Subcutaneous adipose tissue (tissue), 4 donors: ENCODE data around the gene FRYL. TPM values are rescaled to one million over a fixed set of nuclear protein-coding genes. Genes with fewer than 3 reads are reported as not detected.

Experiments
- CTCF ChIP-seq: fragments of 450-650 bp; IDR thresholded peaks from one replicate; pipeline ENCODE4 v1.5.1; 2016; ENCODE audit warnings: low read depth, mild to moderate bottlenecking, control low read depth, antibody characterized with exemption, moderate library complexity
- total RNA-seq, 4 donors: library from RNA; depleted of rRNA; stranded (reverse); fragments of >200 nt; gene quantifications; one replicate each; pipeline ENCODE4 v1.1.0, GENCODE V29; 2016

FRYL gene
- total RNA-seq, 4 donors from 2014 or later: 69.1 to 140 (median 90.0) TPM

DNA sequence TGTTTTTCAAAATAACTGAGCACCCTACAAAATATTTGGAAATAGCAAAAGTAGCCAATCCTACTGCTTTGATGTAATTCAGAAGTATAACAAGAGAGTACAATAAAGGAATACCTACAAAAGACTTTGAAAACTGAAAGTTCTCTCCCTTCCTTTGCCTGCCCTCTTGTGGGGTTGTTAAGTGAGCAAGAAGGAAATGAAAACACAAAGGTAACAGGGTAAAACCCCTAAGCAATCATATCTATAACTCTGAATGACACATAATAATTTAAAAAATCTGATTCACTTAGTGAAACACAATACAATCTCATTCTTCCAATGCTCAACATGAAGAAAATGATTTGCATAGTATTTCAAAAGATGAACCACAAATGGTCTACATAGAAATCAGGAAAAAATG is 98.2 kb downstream of the FRYL start:
- no peak for TF ChIP-seq CTCF

- no peak for TF ChIP-seq CTCF
Measured at GRCh38 chr4:48680848-48681568, 99.1 kb downstream of the FRYL start.

- TF ChIP-seq CTCF: no peak
Measured at GRCh38 chr4:48673537-48673936, 106.5 kb downstream of the FRYL start.

GRCh38 chr4:48670587-48670986 is 109.5 kb downstream of the FRYL start:
- no peak for TF ChIP-seq CTCF

DNA sequence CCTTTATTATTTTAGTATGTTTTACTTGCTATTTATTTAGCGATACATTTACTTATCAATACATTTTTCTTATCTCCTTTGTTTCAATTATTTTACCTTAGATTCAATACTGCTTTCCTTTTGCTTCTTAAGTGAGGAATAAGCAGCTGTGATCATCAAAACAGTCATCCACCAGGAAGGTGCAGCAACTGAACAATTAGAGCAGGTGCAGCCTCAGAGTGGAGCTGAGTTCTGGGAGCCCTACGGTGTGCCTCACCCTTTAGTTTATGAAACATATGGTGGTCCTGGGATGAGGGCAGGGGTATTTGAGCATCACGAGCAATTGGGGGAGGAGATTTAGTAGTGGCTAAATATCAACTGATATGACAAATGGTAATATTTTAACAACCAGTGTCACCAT is 111.0 kb downstream of the FRYL start:
- no peak for TF ChIP-seq CTCF

DNA sequence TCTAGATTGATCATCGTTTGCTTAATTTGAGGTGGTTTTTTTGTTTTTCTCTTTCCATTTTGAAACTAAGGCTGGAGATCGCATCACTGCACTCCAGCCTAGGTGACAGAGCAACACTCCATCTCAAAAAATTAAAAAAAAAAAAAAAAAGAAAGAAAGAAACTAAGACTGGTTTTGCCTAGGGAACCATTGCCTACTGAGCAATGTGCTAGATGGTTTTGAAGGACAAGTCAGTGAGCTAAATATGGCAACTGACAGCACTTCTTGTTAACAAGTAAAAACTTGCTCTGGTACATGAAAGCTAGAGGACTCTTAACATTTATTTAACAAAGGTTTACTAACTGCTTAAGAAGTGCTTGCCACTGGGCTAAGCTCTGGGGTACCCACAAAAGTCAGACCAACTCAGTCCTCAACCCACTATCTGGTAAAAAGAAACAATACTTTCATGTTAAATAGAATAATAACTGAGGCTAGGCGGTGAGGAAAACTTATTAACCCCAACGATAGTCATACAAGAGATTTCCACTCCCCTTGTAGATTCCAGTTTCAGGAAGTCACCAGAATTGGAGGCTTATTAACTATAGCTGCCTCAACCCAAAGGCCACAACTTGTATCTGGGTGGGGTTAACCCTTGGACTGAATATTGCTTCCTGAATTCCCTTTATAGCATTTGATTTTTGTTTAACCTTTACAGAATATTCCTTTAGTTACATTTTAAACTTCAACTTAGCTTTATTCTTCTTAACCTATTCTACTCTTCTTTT is 111.6 kb downstream of the FRYL start:
- no peak for TF ChIP-seq CTCF

DNA sequence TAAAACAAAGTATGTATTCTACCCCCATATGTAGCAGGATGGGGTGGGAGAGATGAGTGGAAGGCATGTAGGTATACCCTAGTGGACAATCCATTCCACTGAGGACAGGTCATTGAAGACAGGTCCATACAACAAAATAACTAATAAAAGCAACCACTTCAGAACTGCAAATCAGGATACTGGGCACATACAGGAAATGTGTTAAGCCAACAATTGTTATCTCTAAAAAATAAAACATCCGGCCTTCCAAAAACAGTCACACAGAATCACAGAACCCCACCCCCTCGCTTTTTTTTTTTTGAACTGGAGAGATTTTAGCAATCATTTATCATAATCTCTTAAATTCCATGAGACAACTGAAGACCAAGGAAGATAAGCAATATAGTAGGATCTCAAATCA is 112.9 kb downstream of the FRYL start:
- TF ChIP-seq CTCF: no peak
